HPDE6-E6E7 (cell line): ENCODE results near the gene RGS9BP.
"Not testable (repeated sequence)": the region's sequence is repeated elsewhere in the genome, so short reads cannot be mapped to it uniquely, and the experiment has no call there.

Experiments
- DNase-seq: peaks from one replicate; pipeline ENCODE4 v3.0.0; 2011; ENCODE audit warnings: missing footprints; ENCODE audit errors: extremely low spot score

Gene RGS9BP

DNA sequence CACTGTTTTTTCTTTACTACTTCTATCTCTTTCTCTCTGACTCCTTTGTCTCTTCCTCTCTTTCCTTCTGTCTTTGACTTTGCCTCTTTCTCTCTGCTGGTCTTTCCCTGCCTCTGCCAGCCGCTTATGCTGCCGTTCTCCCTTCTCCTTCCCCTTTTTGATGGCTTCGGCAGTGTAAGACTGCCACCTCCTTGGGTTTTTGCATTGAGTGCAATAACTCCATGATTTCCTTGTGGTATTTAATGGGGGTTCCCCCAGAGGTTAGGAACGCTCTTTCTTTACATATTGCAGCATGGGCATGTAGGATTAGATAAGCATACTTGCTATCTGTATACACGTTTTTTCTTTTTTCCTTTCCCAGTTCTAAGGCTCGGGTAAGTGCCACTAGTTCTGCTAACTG is 19.9 kb downstream of the RGS9BP start:
- DNase-seq, result not testable (repeated sequence)

DNA sequence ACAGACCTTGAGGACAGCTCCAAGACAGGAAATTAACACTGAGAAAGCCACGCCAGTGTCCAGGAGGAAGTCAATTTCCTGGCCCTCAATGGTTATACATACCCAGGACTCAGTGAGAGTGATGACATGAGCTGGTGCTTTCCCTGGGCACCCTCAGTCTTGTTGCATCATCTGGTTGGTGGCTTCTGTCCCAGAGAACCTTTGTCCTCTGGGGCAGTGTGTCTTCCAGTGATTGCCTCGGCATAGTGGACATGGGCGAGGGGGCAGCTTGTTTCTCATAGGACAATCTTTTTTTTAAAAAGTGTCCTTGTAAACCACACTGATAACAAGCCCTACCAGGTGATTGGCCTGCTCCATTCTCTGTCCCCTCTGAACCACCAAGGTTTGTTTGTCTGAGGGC is 21.1 kb downstream of the RGS9BP start:
- not testable (repeated sequence) for DNase-seq

DNA sequence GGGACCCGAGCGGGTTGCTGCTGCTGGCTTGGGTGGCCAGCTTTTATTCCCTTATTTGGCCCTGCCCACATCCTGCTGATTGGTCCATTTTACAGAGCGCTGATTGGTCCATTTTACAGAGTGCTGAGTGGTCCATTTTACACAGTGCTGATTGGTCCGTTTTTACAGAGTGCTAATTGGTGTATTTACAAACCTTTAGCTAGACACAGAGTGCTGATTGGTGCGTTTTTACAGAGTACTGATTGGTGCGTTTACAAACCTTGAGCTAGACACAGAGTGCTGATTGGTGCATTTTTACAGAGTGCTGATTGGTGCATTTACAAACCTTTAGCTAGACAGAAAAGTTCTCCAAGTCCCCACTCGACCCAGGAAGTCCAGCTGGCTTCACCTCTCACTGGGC is 24.5 kb downstream of the RGS9BP start:
- not testable (repeated sequence) for DNase-seq

DNA sequence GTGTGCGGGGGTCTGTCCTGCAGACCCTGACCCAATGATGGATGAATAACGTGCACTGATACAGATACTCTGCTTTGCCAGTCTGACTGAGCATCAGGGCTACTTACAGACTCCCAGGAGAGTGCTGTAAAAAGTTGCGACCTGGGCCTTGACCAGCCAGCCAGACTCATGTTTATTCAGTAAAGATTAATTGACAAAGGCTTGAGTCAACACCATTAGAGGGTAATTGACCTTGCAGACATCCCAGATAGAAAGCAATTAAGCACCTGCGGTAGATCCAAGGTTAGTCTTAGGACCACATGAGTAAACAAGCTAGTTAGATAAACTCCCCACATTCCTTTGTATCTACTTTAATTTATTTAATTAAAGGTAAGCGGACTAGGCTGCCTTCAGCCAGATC is 26.4 kb downstream of the RGS9BP start:
- DNase-seq, result no peak

DNA sequence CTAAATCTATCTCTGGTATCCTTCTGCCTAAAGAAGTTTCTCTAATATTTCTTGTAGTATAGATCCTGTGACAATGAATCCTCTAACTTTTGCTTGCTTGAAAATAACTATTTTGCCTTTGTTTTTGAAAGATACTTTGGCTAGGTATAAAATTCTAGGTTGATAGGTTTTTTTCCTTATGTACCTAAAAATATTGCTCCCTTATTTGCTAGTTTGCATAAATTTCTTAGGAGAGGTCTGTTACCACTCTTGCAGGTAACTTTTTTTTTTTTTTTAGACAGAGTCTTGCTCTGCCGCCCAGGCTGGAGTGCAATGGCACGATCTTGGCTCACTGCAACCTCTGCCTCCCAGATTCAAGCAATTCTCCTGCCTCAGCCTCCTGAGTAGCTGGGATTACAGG is 28.4 kb downstream of the RGS9BP start:
- not testable (repeated sequence) for DNase-seq

DNA sequence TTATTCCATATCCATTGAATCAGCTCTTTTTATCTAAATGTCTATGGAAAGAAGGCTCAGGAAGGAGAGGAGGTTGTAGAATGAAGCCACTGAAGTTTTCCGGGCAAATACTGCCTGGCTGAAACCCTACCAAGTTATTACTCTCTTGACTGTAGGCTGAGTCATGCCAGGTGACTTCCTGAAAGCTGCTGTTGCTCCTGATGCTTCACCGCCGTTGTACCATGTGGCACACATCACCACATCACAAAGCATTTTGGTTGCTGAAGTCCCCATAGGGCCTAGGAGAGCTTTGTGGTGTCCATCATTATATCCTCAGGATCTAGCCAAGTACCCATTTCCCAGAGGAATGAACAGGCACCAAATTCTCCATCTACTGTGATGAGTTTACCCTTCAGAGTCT is 32.8 kb downstream of the RGS9BP start:
- no peak for DNase-seq

DNA sequence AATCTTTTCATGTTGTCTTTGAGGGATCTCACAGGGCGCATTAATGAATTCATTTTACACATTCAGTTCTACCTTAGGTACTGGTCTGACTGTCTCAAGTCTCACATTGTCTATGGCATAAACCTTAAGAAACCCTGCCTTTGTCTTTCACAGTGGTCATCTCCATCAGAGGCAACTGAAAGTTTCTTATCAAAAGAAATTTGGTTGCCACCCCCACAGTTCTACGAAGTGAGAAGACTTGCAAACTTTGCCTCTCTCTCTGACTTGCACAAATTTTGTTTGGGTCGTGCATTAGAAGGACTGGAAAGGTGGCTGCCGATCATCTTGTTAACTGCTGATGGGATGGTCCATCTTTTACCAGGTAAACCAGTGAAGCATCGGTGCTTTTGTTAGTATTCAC is 33.4 kb downstream of the RGS9BP start:
- no peak for DNase-seq

DNA sequence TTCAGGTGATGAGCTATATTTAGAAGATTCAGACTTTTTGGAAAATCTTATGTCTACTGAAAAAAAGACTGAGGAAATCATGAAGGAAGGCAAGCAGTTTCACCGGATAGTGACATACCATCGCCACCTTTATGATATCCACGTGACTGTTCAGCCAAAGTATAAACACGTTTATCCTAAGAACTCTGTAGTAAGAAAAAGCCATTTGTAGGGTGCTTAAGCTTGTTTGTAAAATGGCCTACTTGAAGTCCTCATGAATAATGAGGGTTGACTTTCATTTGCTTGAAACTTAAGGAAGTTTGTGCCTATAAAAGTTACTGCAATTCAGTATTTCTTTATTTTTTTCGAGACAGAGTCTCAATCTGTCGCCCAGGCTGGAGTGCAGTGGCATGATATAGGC is 36.1 kb downstream of the RGS9BP start:
- DNase-seq, result no peak

DNA sequence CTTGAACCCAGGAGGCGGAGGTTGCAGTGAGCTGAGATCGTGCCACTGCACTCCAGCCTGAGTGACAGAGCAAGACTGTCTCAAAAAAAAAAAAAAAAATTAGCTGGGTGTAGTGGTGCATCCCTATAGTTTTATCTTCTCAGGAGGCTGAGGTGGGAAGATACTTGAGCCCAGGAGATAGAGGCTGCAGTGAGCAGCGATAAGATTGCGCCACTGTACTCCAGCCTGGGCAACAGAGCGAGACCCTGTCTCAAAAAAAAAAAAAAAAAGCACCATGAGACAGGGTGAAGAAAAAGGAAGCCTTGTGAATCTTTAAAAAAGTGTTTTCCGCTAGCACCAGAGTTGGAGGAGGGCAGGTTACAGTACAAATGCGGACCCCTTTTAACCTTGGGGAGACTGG is 40.6 kb downstream of the RGS9BP start:
- not testable (repeated sequence) for DNase-seq

DNA sequence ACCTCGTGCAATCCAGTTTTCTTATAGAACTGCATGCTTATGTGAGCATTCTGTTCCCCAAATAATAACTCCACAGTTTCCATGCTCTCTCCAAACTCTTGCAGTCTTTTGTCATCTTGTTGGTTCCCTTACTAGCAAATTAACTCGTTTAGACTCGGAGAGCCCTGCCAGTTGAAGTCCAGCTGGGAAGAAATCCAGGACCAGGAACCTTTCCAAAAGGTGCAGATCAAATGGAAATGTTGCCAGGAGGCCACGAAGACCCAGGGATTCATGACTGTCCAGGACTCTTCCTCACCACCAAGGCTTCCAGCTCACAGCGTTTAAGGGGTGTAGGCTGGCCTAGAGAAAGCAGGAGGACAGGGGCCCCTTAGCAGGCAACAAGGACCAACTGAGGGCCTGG is 41.8 kb downstream of the RGS9BP start:
- no peak for DNase-seq

DNA sequence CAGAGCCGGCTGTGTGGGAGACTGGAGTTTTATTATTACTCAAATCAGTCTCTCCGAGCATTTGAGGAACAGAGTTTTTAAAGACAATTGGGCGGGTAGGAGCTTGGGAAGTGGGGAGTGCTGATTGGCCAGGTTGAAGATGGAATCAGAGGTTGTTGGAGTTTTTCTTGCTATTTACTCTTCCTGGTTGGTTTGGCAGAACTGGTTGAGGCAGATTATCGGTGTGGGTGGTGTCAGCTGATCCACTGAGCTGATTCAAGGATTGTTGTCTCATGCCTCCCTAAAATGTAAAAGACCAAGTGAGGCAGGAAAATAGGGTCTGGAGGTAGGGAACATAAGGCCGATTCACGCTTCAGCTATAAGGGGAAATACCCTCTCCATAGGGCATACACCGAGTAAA is 42.6 kb downstream of the RGS9BP start:
- peak; percentile 22 for DNase-seq

DNA sequence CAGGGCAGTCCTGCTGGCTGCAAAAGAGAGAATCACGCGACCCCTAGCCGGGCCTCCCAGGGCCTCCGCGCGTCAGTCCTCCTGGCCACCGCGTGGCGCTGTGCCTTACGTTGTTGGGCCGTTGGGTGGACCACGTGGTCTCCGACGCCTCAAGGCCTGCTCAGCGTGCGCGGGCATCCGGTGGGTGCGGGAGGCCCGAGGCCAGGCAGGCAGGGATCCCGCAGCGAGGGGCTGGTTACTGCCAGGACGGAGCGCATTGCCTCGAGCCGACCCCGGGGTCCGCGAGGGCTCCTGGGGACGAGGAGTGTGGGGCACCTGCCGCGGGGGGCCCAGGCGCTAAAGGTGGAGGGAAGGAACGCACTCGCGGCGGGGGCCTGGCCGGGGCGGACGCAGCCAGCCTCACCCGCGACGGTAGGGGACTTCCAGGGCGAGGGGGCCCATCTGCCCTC is 44.0 kb downstream of the RGS9BP start, which contains the start of gene TDRD12:
Gene TDRD12, plus strand, starts transcription at position 157 of the 449 bp plus-strand sequence. CDS start 306 bp downstream, outside the sequence.
- DNase-seq, result no peak

DNA sequence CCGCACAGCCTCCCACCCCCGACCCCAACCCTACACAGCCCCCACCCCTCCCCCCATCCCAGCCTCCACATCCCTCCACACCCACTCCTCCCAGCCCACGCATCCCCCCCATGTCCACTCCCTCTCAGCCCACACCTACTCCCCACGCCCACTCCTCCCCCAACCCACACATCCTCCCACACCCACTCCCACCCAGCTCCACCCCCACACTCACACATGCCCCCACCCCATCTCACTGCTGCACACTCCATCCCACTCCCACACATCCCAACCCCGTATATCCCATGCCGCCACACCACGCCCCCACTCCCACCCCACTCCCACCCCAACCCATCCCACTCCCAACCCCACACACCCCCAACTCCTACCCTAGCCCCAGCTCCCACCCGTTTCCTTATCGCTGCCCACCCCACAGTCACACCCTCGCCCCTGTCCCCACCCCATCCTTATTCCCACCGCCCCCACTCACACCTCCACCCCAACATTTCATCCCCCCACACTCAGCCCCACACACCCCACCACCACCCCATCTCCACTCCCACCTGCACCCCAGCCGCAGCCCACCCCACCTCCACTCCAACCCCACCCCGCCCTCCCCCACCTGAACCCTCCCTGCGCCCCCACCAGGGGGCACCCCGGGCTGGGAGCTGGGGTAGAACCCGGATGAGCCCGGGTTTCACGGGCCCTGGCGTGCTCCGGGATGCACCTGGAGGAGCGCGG is 44.7 kb downstream of the RGS9BP start:
- DNase-seq, result no peak

DNA sequence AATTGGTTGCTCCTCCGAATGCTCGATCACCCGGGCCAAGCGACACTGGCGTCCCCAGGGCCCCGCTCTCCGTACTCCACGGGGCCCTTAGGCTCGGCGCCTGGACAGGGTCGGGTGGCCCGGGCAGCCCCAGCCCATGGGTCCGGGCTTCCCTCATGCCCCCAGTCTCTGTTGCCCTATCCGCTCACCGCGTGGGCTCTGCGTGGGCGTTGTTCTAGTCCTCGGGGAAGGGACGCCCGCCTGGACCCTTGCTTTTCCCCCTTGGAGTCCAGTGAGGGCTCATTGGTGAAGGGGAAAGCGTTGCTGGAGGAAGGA is 45.2 kb downstream of the RGS9BP start:
- DNase-seq, result no peak
